Measurements from ENCODE around the gene ATP5F1C.
A peak's percentile ranks its signal among the peaks of the same experiment; 100 is the strongest.
"Not testable (repeated sequence)": the region's sequence is repeated elsewhere in the genome, so short reads cannot be mapped to it uniquely, and the experiment has no call there.

Gene ATP5F1C

GRCh38 chr10:7794251-7795026 lies 6.5 kb downstream of the ATP5F1C start:
- no peak for DNase-seq

DNA sequence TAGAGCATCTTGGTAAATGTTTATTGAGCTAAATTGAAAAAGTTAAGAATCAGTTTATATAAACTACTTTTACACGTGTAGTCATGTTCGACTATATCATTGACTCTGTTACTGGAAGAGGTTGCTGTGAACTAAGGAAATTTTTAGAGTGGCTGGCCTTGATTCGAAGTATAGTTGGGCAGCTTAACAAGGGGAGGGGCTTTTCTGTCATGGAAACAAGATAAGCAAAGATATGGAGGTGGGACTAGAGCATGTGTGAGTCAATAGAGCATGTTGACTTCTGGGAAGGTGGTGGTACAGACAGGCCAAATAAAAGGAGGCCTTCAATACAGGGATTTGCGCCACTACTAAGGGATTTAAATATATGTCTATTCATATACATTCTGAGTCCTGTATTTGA lies 7.6 kb downstream of the ATP5F1C start:
- no peak for DNase-seq

GRCh38 chr10:7797582-7797981 lies 9.6 kb downstream of the ATP5F1C start:
- no peak for DNase-seq

GRCh38 chr10:7802606-7803005 lies 14.6 kb downstream of the ATP5F1C start:
- DNase-seq, result no peak

DNA sequence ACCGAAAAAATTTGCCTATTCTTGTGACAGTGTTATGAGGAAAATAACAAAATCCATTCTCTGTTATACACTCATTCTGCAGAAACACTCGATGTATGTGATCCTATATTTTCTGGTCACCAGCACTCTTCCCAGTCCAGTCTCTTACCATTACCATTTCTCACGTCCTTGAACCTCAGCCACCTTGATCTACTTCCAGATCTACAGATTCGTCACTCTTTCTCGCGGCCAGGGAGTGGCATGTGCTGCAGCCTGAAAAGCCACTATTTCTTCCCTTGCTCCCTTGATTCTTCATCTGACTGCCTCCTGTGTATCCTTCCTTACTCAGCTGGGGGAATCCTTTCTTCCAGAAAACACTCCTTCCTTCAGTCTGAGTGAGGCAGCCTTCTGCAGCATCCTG lies 16.2 kb downstream of the ATP5F1C start:
- DNase-seq, result no peak

DNA sequence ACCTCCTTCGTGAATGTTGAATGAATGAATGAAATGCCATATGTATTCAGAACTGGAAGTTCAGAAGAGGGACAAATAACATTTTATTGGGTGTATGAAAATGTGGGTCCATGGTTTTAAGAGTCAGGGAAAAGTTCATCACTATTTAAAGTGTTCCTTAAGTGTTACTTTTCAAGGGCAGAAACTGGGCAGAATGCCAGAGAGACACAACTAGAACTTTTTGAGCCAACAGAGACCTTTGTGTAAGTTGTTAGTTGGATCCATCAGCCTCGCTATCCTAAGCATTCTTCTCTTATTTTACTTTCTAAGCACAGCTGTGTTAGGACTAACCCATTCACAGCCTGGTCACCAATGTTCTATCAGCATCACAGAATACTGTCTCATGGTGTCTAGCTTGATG lies 16.8 kb downstream of the ATP5F1C start:
- DNase-seq, result no peak

GRCh38 chr10:7808686-7809267 lies 20.8 kb downstream of the ATP5F1C start:
- DNase-seq, result no peak

GRCh38 chr10:7810443-7810842 lies 22.5 kb downstream of the ATP5F1C start:
- no peak for DNase-seq

DNA sequence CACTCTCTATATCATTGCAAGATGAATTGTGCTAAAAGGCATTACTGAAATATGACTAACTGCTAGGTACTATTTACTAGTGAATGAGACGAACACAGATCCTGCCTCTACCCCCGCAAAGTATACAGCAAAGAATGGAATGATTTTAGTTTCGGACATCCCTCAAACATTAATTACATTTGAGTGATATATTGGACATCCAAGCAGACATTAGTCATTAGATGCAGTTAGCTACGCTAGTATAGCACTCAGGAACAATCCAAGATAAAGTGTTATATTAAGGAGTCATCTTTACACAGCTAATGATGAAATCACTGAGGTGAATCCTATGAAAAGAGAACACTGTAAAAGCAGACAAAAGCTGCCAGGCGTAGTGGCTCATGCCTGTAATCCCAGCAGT lies 23.0 kb downstream of the ATP5F1C start:
- DNase-seq, result no peak

- DNase-seq, result not testable (repeated sequence)
These were observed 23.8 kb downstream of the ATP5F1C start for GRCh38 chr10:7811743-7812142.

- DNase-seq, result no peak
These were observed 25.5 kb downstream of the ATP5F1C start for GRCh38 chr10:7813481-7813880.

DNA sequence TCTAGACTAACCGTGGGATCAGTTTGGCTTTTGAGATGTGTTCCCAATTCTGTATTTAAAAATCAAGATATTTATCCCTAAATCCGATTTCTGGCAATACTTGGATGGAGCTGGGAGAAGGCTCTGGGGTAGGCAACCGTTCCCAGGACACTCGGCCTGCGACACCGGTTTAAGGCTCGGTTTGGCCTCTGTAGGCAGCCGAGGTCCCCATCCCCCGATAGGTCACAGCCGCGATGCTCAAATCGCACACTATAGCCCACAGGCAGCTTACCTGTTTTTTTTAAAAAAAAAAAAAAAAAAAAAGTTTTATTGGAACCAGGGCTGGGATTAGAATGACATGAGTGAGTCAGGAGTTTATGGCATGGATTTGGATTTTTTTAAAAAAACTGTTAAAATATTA lies 29.6 kb downstream of the ATP5F1C start:
- DNase-seq, result no peak

DNA sequence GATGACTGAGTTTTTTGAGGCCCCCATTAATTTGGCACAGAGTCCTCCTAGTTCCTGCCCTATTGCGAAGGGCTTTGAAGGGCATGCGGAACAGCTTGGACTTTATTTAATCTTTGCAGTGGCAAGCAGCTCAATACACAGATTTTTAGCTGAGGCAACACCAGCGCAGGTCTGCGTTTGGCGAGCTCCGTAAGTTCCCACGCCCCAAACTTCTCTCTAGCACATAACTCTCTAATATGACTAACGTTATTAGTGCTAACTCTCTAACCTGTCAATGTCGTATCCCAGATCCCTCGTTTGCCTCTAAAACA lies 30.0 kb downstream of the ATP5F1C start:
- no peak for DNase-seq

- DNase-seq, result peak; percentile 95
These were observed 30.5 kb downstream of the ATP5F1C start, which contains the start of gene TAF3 for GRCh38 chr10:7818295-7819120. Gene TAF3, plus strand, starts transcription at chr10:7818505. Its CDS starts 205 bp downstream, at chr10:7818710.

DNA sequence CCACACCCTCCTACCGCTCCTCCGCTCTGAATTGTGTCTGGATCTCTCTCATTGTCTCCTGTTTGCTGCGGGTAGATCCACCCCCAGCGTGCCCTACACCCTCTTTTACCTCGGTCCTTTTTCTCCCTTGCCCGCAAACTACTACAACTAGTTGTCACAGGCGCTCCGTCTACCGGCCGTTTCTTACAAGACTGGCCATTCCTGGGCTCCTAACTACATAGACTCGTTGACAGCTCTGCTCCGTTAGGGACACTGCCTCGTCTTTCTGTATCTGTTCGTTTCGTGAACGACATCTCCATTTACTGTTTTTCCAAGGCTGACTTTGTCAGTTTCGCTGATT lies 31.1 kb downstream of the ATP5F1C start:
- no peak for DNase-seq

DNA sequence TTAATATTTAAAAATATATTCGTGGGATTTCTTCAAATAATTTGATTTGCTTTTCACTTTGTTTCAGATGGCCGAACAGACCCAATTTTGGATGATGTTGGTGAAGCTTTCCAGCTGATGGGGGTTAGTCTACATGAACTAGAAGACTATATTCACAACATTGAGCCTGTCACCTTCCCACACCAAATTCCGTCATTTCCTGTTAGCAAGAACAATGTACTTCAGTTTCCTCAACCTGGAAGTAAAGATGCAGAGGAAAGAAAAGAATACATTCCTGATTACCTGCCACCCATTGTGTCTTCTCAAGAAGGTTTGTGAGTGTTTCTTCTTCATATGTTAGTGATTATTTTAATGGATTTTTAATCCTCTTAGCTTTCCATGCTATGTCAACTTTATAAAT lies 36.3 kb downstream of the ATP5F1C start:
- DNase-seq, result no peak

GRCh38 chr10:7826971-7827370 lies 39.0 kb downstream of the ATP5F1C start:
- no peak for DNase-seq

DNA sequence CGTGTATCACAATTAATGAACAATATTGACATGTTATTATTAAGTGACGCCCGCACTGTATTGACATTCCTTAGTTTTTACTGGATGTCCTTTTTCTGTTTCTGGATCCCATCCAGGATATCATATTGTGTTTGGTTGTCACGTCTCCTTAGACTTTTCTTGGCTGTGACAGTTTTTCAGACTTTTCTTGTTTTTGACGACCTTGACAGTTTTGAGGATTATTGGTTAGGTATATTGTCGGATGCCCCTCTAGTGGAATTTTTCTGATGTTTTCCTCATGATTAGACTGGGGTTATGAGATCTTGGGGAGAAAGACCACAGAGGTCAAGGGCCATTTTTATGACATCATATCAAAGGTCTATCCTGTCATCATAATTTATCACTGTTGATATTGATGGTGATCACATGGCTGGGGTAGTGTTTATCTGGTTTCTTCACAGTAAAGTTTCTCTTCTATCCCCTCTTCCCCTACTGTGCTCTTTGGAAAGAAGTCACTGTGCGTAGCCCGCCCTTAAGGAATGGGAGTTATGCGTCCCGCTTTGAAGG lies 41.4 kb downstream of the ATP5F1C start:
- DNase-seq, result no peak

- no peak for DNase-seq
These were observed 44.1 kb downstream of the ATP5F1C start for GRCh38 chr10:7832060-7832459.

DNA sequence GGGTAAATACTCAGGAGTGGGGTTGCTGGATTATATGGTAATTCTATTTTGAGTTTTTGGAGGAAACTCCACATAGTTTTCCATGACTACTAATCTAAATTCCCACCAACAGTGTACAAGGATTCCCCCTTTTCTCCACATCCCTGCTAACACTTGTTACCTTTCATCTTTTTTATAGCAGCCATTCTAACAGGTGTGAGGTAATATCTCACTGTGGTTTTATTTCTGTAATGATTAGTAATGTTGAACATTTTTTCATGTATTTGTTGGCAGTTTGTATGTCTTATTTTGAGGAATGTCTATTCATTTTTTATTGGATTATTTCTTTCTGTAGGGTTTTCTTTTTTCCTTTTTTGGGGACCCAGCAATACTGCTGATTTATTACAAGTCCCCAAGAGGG lies 45.2 kb downstream of the ATP5F1C start:
- no peak for DNase-seq

DNA sequence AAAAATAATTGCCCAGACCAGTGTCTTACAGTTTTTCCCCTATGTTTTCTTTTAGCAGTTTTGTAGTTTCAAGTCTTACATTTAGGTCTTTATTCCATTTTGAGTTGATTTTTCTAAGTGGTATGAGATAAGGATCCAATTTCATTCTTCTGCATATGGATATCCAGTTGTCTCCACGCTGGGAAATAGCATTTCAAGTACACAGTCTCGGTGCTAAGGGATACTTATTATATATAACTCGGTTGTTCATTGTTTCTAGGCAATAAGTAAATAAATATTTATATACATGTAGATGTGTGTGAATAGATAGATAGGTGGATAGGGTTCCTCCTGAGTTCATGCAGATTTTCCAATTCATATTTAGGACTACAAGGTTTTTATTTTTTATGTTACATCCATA lies 46.3 kb downstream of the ATP5F1C start:
- DNase-seq, result no peak

DNA sequence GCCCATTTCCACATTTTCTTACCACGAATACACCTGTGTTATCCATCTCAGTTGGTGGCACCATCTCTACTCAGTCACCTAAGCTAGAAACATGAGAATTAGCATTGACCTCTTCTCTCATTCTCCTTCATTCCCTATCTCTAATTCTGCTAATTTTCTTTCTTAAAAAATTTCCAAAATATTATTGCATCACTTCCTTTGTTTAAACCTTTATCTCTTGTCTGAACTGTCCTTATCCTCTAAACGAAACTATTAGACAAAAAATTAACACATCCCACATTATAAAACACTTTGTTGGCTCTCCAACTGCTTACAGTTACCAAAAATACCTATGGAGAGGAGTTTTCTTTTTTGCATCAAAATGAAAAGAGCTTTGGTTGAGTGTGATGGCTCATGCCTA lies 48.6 kb downstream of the ATP5F1C start:
- no peak for DNase-seq

GRCh38 chr10:7846591-7846990 lies 58.6 kb downstream of the ATP5F1C start:
- DNase-seq, result no peak

All from retina (tissue), 1 donor.